Heart left ventricle (tissue), 13 donors: Measurements from ENCODE around the gene RTL10.

Source experiments
- POLR2A ChIP-seq, 2 donors: fragments of 450-650 bp; IDR thresholded peaks; one replicate each; pipeline ENCODE4 v1.6.1; 2017; ENCODE audit warnings: antibody characterized with exemption in 2 of 2, mild to moderate bottlenecking in 2 of 2, moderate library complexity in 2 of 2
- TF ChIP-seq, protein P1 (sequence below), 12 donors: fragments of 200-600 bp; sonication (generic) in 4 of 12; IDR thresholded peaks; one replicate each; pipeline versions ENCODE4 v1.5.0 to v1.8.0; 2018 to 2022; ENCODE audit warnings: antibody characterized with exemption in 12 of 12, mild to moderate bottlenecking in 5 of 12
- donor health status: ischemic (EF 13 %, LVEDD 7.1; RV severe dilation, severe dysfunction).
- donor health status: DM: no; HTN: yes; CAD: no.
- donor health status: DM: no; HTN: no; CAD: no.
- donor health status: ischemic (EF 25% LVEDD 6.9; RV normal size, moderate dysfunction).
- donor health status: ischemic (EF 25% LVEDD 5.7; RV mildly dilated, moderate dysfunction).
- donor health status: ischemic (EF 35%, LVEDD 5.7; RV mildly dilated, moderate dysfunction).
- donor health status: nonischemic (EF 11% LVEDD 7.7; RV severe dilation, severe dysfunction).
- donor health status: DM: yes; HTN: yes; CAD: no.
- donor health status: PGD.
- donor health status: ischemic (EF 29% LVEDD 5.4; RV normal size, mild dysfunction).
- donor health status: nonischemic (EF 23%, LVEDD 6.1; RV moderate dilation, normal function).

- TF ChIP-seq, protein P1, sequence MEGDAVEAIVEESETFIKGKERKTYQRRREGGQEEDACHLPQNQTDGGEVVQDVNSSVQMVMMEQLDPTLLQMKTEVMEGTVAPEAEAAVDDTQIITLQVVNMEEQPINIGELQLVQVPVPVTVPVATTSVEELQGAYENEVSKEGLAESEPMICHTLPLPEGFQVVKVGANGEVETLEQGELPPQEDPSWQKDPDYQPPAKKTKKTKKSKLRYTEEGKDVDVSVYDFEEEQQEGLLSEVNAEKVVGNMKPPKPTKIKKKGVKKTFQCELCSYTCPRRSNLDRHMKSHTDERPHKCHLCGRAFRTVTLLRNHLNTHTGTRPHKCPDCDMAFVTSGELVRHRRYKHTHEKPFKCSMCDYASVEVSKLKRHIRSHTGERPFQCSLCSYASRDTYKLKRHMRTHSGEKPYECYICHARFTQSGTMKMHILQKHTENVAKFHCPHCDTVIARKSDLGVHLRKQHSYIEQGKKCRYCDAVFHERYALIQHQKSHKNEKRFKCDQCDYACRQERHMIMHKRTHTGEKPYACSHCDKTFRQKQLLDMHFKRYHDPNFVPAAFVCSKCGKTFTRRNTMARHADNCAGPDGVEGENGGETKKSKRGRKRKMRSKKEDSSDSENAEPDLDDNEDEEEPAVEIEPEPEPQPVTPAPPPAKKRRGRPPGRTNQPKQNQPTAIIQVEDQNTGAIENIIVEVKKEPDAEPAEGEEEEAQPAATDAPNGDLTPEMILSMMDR (IDR thresholded peaks at IDR 0.05), result no peak
- TF ChIP-seq POLR2A (IDR thresholded peaks at IDR 0.05), result no peak
These were observed 38.1 kb downstream of the RTL10 start for GRCh38 chr22:19816372-19817119.
